Measurements from ENCODE around the gene STAC2. TPM values are rescaled to one million over a fixed set of nuclear protein-coding genes. Genes with fewer than 3 reads are reported as not detected.
A peak's percentile ranks its signal among the peaks of the same experiment; 100 is the strongest.

Gene STAC2
- total and polyA plus RNA-seq, 9 of the 15 experiments (the other 6 are each of a cell fraction or from before 2014, with no cell fraction given), result not detected

- ATAC-seq, result no peak
- ChIA-PET POLR2A (no interaction called here), CTCF (ENCODE audit: low intra/inter-chr PET ratio) (interaction anchor here (0.5 to 0.6 kb wide), 2 partner anchors 16 to 45 kb away, joined by 3 read pairs; no protein-coding TSS in a partner anchor)
- peaks cover 0 to 6% of the 10 kb centered on the region in 2 experiments; a peak in 1 of 5 replicates for H3K4me1 ChIP-seq (replicated peaks in 1 of 2; ENCODE audit: control insufficient read depth in 2 of 2, insufficient read depth in 2 of 2, low read length in 2 of 2)
- H3K9me3 ChIP-seq (replicated peaks; ENCODE audit: control insufficient read depth, insufficient read depth, low read depth, low read length), result no peaks in the 10 kb centered on the region
- BruUV-seq (replicated peaks), result no TSS peak
- in situ Hi-C loops (cut with MboI), result no loop called here
- H3K4me2 ChIP-seq (ENCODE audit: insufficient read depth, low read length), result no peak overlapping the region
- H4K20me1 ChIP-seq (replicated peaks; ENCODE audit: control insufficient read depth, insufficient read depth, low read length), result no peaks in the 10 kb centered on the region; the same call in 1 of the 2 replicates
- no peak for DNase-seq (ENCODE audit: extremely low read depth in 1 of 4, low spot score in 3 of 4)
- no peaks in the 10 kb centered on the region for H3K27me3 ChIP-seq (ENCODE audit: control insufficient read depth in 2 of 2, insufficient read depth in 2 of 2, low read length in 2 of 2)
- 83% methylated on average over 9 of the region's 9 CpGs for WGBS (ENCODE audit: insufficient coverage, low coverage, missing lambda C conversion rate)
- no peak overlapping the region for H3K27ac ChIP-seq (ENCODE audit: extremely low read depth, low read depth, low read length)
- no peak overlapping the region for H2AFZ ChIP-seq (ENCODE audit: low read depth, low read length)
- no peaks in the 10 kb centered on the region for H3K79me2 ChIP-seq (ENCODE audit: control insufficient read depth, insufficient read depth, low read length)
- intact Hi-C loops (cut with micrococcal nuclease), result no loop called here
- peaks cover 52% of the 10 kb centered on the region; the same call in 2 of the 3 replicates for H3K36me3 ChIP-seq (ENCODE audit: control insufficient read depth, insufficient read depth, low read length)
- H3K9ac ChIP-seq (ENCODE audit: insufficient read depth in 1 of 2, low read depth in 2 of 2, low read length in 2 of 2), result no peak overlapping the region
- H3K4me3 ChIP-seq, result no peak overlapping the region
- TF ChIP-seq RBFOX2 (IDR thresholded peaks at IDR 0.05; ENCODE audit: low read depth, low read length), result no peak
- TF ChIP-seq ZFP36 (IDR thresholded peaks at IDR 0.05; ENCODE audit: low read depth, low read length, partially characterized antibody), result peak; percentile 57
- TF ChIP-seq RBM25 (IDR thresholded peaks at IDR 0.05; ENCODE audit: low read depth, low read length, severe bottlenecking), result peak; percentile 51
- FAIRE-seq, result no peak
- H3K9me1 ChIP-seq (ENCODE audit: control insufficient read depth, insufficient read depth, low read length), result no peaks in the 10 kb centered on the region
Measured at GRCh38 chr17:39187152-39187830, 38.5 kb downstream of the STAC2 start.

- in situ Hi-C loops (cut with MboI) (no loop called here), intact Hi-C loops (cut with micrococcal nuclease) (no loop called here)
- BruUV-seq (replicated peaks), result no TSS peak
- CTCF ChIA-PET (ENCODE audit: low intra/inter-chr PET ratio), result interaction anchor here (0.5 kb wide), 1 partner anchor 15 kb away, joined by 3 read pairs; no protein-coding TSS in a partner anchor
- no peak overlapping the region for H3K4me3 ChIP-seq
- POLR2A ChIA-PET, result interaction anchor here (0.6 to 0.9 kb wide), 4 partner anchors 11 to 742 kb away, joined by 3 to 4 read pairs (median 3); partner anchors contain the start of gene CACNB1
- no peaks in the 10 kb centered on the region for H3K9me3 ChIP-seq (replicated peaks; ENCODE audit: control insufficient read depth, insufficient read depth, low read depth, low read length)
- H3K9me1 ChIP-seq (ENCODE audit: control insufficient read depth, insufficient read depth, low read length), result no peaks in the 10 kb centered on the region
- peak overlapping the region in 1 of 2 experiments; percentile 35; a peak in 1 of 4 replicates for H3K9ac ChIP-seq (ENCODE audit: insufficient read depth in 1 of 2, low read depth in 2 of 2, low read length in 2 of 2)
- H3K27me3 ChIP-seq (ENCODE audit: control insufficient read depth in 2 of 2, insufficient read depth in 2 of 2, low read length in 2 of 2), result no peaks in the 10 kb centered on the region
- TF ChIP-seq PHF20 (IDR thresholded peaks at IDR 0.05; ENCODE audit: partially characterized antibody) (no peak), RHOXF2B (CRISPR knock-in tag; conservative IDR thresholded peaks at IDR 0.05) (no peak), HDGF (IDR thresholded peaks at IDR 0.05) (no peak), MAZ (CRISPR knock-in tag; conservative IDR thresholded peaks at IDR 0.05 in 1 of 2, IDR thresholded peaks at IDR 0.05 in 1 of 2) (no peak), C11orf30 (IDR thresholded peaks at IDR 0.05; ENCODE audit: low read depth) (no peak), CC2D1A (IDR thresholded peaks at IDR 0.05) (no peak), PHB (CRISPR knock-in tag; IDR thresholded peaks at IDR 0.05) (no peak), SLC30A9 (CRISPR knock-in tag; IDR thresholded peaks at IDR 0.05) (no peak), ZBTB17 (CRISPR knock-in tag; IDR thresholded peaks at IDR 0.05) (no peak), RBM39 (optimal IDR thresholded peaks at IDR 0.05; ENCODE audit: low read depth, low read length) (no peak)
- H3K4me2 ChIP-seq (ENCODE audit: insufficient read depth, low read length), result no peak overlapping the region
- H4K20me1 ChIP-seq (replicated peaks; ENCODE audit: control insufficient read depth, insufficient read depth, low read length), result no peaks in the 10 kb centered on the region; the same call in 1 of the 2 replicates
- DNase-seq (ENCODE audit: extremely low read depth in 1 of 4, low spot score in 3 of 4) (no peak), ATAC-seq (no peak), FAIRE-seq (no peak)
- no peak overlapping the region for H2AFZ ChIP-seq (ENCODE audit: low read depth, low read length)
- no peak overlapping the region for H3K27ac ChIP-seq (ENCODE audit: extremely low read depth, low read depth, low read length)
- no peaks in the 10 kb centered on the region for H3K79me2 ChIP-seq (ENCODE audit: control insufficient read depth, insufficient read depth, low read length)
- peaks cover 0 to 6% of the 10 kb centered on the region in 2 experiments; a peak in 1 of 5 replicates for H3K4me1 ChIP-seq (replicated peaks in 1 of 2; ENCODE audit: control insufficient read depth in 2 of 2, insufficient read depth in 2 of 2, low read length in 2 of 2)
- peaks cover 46% of the 10 kb centered on the region; the same call in 1 of the 3 replicates for H3K36me3 ChIP-seq (ENCODE audit: control insufficient read depth, insufficient read depth, low read length)
- 87% methylated on average over 15 of the region's 15 CpGs for WGBS (ENCODE audit: insufficient coverage, low coverage, missing lambda C conversion rate)
Measured at GRCh38 chr17:39186481-39187002, 39.2 kb downstream of the STAC2 start.

All from K562 (cell line).